Measurements from ENCODE around the gene DKKL1. TPM values are rescaled to one million over a fixed set of nuclear protein-coding genes. Genes with fewer than 3 reads are reported as not detected.

The DKKL1 gene
- polyA plus RNA-seq, 1 of the 3 experiments (the other 2 are of a cell fraction): 0.36 TPM

GRCh38 chr19:49389406-49389805 lies 25.7 kb downstream of the DKKL1 start (continued):
- no peak for TF ChIP-seq USF1 (IDR thresholded peaks at IDR 0.05; ENCODE audit: borderline replicate concordance, low read depth)

- 52% methylated on average over 26 of the region's 26 CpGs for WGBS (ENCODE audit: low lambda C conversion rate)
- no peak overlapping the region for H3K4me2 ChIP-seq
- H3K9ac ChIP-seq: no peak overlapping the region
- no peak for TF ChIP-seq NFIC (IDR thresholded peaks at IDR 0.05; ENCODE audit: borderline replicate concordance)
- no peak for TF ChIP-seq MEF2A (IDR thresholded peaks at IDR 0.05; ENCODE audit: borderline replicate concordance, low read depth)
- TF ChIP-seq RFX5 (IDR thresholded peaks at IDR 0.05; ENCODE audit: low read length): no peak
- ChIA-PET POLR2A (no interaction called here), CTCF (interaction anchor here (1.6 to 8.8 kb wide), 9 partner anchors 10 to 481 kb away, joined by 3 to 149 read pairs (median 24); partner anchors contain the start of genes GFY and SLC17A7)
- H3K27me3 ChIP-seq (ENCODE audit: insufficient read depth): peaks cover 40% of the 10 kb centered on the region
- no peak overlapping the region for H3K4me3 ChIP-seq (ENCODE audit: low read depth in 2 of 2, low read length in 1 of 2)
- no peaks in the 10 kb centered on the region for H3K9me2 ChIP-seq
- no peak overlapping the region for H3K27ac ChIP-seq (ENCODE audit: low read depth in 2 of 2, low read length in 1 of 2)
- H3K4me1 ChIP-seq (ENCODE audit: control insufficient read depth in 1 of 2, insufficient read depth in 2 of 2, low read depth in 1 of 2, low read length in 1 of 2): peaks cover 0 to 3% of the 10 kb centered on the region in 2 experiments; a peak in 1 of 4 replicates
- no peak overlapping the region for H2AFZ ChIP-seq (ENCODE audit: low read depth)
- no peaks in the 10 kb centered on the region for H3K79me2 ChIP-seq (ENCODE audit: insufficient read depth)
- H3K9me3 ChIP-seq: no peaks in the 10 kb centered on the region
- no peaks in the 10 kb centered on the region for H3K36me3 ChIP-seq (replicated peaks in 1 of 2; ENCODE audit: control insufficient read depth in 1 of 2, insufficient read depth in 2 of 2, low read length in 1 of 2)
- H4K20me1 ChIP-seq (ENCODE audit: insufficient read depth): no peaks in the 10 kb centered on the region
- peaks cover 9% of the 10 kb centered on the region for H3F3A ChIP-seq (replicated peaks; ENCODE audit: insufficient read depth)
- DNase-seq: no peak
Measured at GRCh38 chr19:49390131-49390928, 26.7 kb downstream of the DKKL1 start.

- peaks cover 34% of the 10 kb centered on the region for H3K27me3 ChIP-seq (ENCODE audit: insufficient read depth)
- no peak overlapping the region for H3K4me2 ChIP-seq
- no peak overlapping the region for H2AFZ ChIP-seq (ENCODE audit: low read depth)
- H3K9me3 ChIP-seq: no peaks in the 10 kb centered on the region
- no peaks in the 10 kb centered on the region for H3K36me3 ChIP-seq (replicated peaks in 1 of 2; ENCODE audit: control insufficient read depth in 1 of 2, insufficient read depth in 2 of 2, low read length in 1 of 2)
- no peak for TF ChIP-seq TCF12 (IDR thresholded peaks at IDR 0.05)
- no peak for TF ChIP-seq SIN3A (IDR thresholded peaks at IDR 0.05; ENCODE audit: borderline replicate concordance, low read depth, low read length)
- TF ChIP-seq JUND (IDR thresholded peaks at IDR 0.05): no peak
- no peak for TF ChIP-seq ZBTB33 (IDR thresholded peaks at IDR 0.05; ENCODE audit: borderline replicate concordance, low read depth)
- TF ChIP-seq TEAD4 (IDR thresholded peaks at IDR 0.05; ENCODE audit: borderline replicate concordance, insufficient read depth): no peak
- TF ChIP-seq FOSL2 (IDR thresholded peaks at IDR 0.05; ENCODE audit: borderline replicate concordance, low read depth): no peak
- no peak for TF ChIP-seq MXI1 (IDR thresholded peaks at IDR 0.05; ENCODE audit: low read depth, low read length)
- no peak for TF ChIP-seq SMC3 (IDR thresholded peaks at IDR 0.05; ENCODE audit: low read depth, low read length)
- no peak for TF ChIP-seq EZH2phosphoT487 (IDR thresholded peaks at IDR 0.05; ENCODE audit: borderline replicate concordance, low read depth)
- TF ChIP-seq FOXM1 (IDR thresholded peaks at IDR 0.05; ENCODE audit: low read depth): no peak
- no peak for TF ChIP-seq YY1 (IDR thresholded peaks at IDR 0.05; ENCODE audit: low read depth)
- no peak for TF ChIP-seq RAD21 (IDR thresholded peaks at IDR 0.05; ENCODE audit: low read length)
- TF ChIP-seq PBX3 (IDR thresholded peaks at IDR 0.05): no peak
- TF ChIP-seq EP300 (IDR thresholded peaks at IDR 0.05; ENCODE audit: borderline replicate concordance in 1 of 2, low read depth in 1 of 2, low read length in 1 of 2): no peak
- TF ChIP-seq RCOR1 (IDR thresholded peaks at IDR 0.05; ENCODE audit: low read length): no peak
- DNase-seq: no peak
- 17% methylated on average over 8 of the region's 9 CpGs for WGBS (ENCODE audit: low lambda C conversion rate)
- no peak overlapping the region for H3K27ac ChIP-seq (ENCODE audit: low read depth in 2 of 2, low read length in 1 of 2)
- ChIA-PET CTCF (interaction anchor here (0.7 to 8.8 kb wide), 13 partner anchors 8 to 480 kb away, joined by 3 to 149 read pairs (median 11); partner anchors contain the start of genes GFY and SLC17A7), POLR2A (no interaction called here)
- H3K9me2 ChIP-seq: no peaks in the 10 kb centered on the region
- no peaks in the 10 kb centered on the region for H4K20me1 ChIP-seq (ENCODE audit: insufficient read depth)
- H3K4me1 ChIP-seq (ENCODE audit: control insufficient read depth in 1 of 2, insufficient read depth in 2 of 2, low read depth in 1 of 2, low read length in 1 of 2): peaks cover 0 to 3% of the 10 kb centered on the region in 2 experiments; a peak in 1 of 4 replicates
- no peaks in the 10 kb centered on the region for H3K79me2 ChIP-seq (ENCODE audit: insufficient read depth)
- H3K9ac ChIP-seq: no peak overlapping the region
- H3K4me3 ChIP-seq (ENCODE audit: low read depth in 2 of 2, low read length in 1 of 2): no peak overlapping the region
- H3F3A ChIP-seq (replicated peaks; ENCODE audit: insufficient read depth): peaks cover 9% of the 10 kb centered on the region
Measured at GRCh38 chr19:49390929-49391359, 27.3 kb downstream of the DKKL1 start.

Data from SK-N-SH (cell line).